ENCODE data around the gene ADSS1.

The ADSS1 gene

DNA sequence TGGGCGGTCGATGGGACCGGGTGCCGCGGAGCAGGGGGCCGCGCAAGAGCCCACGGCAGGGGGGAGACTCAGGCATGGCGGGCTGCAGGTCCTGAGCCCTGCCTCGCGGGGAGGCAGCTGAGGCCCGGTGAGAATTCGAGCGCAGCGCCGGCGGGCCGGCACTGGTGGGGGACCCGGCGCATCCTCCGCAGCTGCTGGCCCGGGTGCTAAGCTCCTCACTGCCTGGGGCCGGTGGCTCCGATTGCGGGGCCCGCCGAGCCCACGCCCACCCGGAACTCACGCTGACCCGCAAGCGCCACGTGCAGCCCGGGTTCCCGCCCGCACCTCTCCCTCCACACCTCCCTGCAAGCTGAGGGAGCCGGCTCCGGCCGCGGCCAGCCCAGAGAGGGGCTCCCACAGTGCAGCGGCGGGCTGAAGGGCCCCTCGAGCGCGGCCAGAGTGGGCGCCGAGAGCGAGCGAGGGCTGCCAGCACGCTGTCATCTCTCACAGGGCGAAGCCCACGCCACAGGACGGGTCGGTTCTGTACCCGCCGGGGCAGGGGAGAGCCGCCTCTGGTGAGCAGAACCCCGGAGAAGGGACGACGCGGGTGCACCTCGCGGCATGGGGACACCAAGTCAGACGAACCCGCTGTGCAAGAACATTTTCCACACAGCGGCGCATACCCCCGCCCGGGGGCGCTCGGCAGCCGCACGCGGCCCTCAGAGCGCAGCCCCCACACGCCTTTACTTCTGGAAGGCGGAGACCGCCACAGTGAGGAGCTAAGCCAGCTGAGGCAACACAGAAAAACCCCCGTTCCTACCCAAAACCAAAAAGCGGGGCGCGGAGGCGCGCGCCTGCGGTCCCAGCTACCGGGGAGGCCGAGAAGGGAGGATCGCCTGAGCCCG is 27.8 kb downstream of the ADSS1 start:
- DNase-seq: no peak

DNA sequence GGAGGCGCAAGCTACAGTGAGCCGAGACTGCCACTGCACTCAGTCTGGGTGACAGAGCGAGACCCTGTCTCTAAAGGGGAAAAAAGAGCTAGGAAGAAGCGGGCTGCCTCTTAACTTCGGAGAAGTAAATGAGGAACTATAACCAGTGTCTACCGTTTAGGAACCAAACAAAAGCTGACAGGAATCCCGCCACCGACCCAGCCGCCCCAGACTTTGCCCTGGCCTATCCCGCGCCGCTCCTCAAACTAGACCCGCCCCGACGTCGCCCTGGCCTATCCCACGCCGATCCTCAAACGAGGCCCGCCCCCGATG is 28.4 kb downstream of the ADSS1 start:
- no peak for DNase-seq

DNA sequence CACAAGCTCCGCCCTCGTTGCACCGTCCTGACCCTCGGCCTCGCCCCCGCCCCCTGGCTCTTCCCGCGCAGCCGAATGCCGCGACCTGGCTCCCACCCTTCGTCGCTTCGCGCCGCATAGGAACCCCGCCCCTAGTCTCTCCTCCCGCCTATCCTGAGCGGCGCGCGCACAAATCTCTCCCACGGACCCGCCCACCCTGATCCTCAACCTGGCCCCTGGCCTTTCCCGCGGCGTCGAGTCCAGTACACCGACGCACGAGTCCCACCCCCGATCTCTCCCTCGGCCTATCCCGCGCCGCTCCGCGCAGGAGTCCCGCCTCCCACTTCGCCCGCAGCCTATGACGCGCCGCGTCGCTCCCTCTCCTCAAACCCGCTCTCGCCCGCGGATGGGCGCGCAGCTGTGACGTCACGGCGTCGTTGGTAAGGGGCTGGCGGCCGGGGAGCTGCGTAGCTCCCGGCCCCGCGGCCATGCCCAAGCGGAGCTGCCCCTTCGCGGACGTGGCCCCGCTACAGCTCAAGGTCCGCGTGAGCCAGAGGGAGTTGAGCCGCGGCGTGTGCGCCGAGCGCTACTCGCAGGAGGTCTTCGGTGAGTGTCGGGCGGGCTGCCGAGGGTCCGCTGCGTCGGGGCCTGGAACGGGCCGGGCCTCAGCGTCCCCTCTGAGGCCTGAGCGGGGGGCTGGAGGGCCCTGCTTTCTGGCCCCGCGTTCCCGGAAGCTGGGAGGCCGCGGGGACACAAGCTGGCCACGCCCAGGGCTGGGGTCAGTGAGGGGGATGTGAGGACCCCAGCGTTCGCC is 28.9 kb downstream of the ADSS1 start, which contains the start of gene SIVA1:
SIVA1 (plus strand) TSS at position 413 of the 793 bp plus-strand sequence; CDS start at position 468, 55 bp downstream.
- peak; percentile 95 for DNase-seq

DNA sequence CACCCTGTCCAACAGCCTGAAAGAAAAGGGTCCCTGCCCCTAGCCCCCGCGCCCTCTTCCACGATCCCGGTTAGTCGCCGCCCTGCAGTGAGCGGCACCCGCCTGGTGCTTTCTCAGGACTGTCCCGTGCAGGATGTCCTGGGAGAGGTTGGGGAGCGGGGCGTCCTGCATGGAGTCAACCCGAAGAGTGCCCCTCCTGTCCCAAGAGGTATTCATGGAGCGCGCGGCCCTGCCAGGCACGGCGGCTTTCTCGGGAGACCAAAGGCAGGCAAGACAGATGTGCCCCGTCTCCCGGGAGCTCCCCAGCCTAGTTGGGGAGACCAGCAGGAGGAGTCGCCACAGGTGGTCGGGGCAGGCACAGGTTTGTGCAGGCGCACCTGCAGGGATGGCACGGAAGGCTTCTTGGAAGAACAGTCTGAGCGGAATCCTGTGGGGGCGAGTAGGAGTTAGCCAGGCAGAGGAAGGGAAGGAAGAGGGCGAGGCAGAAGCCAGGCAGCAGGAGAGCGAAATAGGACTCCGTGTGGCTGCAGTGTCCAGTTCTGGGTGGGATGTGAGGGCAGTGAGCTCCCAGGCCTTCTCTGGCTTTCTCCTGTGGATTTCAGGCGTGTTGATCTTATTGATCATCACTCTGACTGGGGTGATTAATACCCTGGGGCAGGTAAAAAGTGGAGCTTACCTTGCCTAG is 29.6 kb downstream of the ADSS1 start:
- no peak for DNase-seq

DNA sequence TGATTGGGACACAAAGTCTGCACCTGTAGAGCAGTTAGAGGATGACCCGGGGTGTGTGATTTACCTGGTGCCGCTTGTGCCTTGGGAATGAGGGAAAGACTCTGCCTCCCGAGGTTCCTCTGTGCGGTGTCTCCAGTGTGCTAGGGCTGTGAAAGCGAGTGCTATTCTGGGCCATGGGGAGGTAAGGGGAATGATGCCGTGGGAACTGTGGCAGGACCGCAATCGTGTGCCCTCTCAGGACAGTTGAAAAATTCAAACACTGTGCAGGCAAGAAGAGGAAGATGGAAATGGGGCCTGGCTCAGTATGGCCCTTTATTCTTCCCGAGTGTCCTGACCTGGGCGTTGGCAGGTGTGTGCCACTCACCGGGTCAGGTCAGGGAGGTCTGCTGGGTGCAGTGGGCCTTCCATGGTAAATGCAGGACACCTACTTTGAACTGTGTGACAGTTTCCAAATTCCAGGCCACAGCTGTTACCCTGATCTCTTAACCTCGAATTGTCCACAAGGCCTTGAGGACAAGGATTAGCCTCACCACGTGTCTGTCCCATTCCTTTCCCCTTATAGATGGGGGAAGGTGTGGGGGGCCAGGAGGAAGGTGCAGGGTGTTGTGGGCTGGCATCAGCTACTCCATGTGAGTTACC is 30.3 kb downstream of the ADSS1 start:
- DNase-seq: no peak

DNA sequence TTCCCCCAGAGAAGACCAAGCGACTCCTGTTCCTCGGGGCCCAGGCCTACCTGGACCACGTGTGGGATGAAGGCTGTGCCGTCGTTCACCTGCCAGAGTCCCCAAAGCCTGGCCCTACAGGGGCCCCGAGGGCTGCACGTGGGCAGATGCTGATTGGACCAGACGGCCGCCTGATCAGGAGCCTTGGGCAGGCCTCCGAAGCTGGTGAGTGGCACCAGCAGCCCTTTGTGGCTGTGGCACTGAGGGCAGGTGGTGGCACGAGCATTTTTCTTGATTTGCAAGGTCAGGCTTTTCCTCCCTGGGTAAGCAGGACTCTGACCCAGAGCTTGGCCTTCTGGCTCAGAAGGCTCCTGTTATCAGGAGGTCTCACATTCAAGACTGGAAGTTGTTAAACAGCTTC is 31.6 kb downstream of the ADSS1 start:
- no peak for DNase-seq

DNA sequence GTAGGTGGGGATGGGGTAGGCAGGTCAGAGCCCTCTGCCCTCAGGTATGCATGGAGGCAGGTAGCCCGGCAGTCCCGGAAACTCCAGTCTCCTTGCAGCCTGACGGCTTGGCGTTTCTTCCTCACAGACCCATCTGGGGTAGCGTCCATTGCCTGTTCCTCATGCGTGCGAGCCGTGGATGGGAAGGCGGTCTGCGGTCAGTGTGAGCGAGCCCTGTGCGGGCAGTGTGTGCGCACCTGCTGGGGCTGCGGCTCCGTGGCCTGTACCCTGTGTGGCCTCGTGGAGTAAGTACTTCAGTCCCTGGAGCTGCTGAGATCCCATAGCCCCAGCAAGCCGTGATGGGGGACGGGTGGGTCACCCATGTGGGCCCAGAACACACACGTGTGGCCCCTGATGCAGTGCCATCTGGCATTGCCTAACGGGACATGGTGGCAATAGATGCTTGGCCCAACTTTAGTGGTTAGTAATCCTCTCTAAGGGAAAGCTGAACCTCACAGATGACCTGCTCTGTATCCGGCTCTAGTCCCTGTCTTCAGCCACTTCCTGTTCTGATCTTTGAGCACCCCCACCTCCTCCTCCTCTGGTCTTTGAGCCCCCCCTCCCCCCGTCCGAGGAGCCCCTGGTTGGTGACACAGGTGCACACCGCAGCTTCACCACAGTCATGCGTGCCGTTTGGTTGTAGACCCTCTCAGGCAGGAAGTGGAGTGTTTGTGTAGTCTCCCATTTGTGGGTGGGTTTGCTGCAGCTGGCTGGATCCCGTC is 32.6 kb downstream of the ADSS1 start:
- no peak for DNase-seq

DNA sequence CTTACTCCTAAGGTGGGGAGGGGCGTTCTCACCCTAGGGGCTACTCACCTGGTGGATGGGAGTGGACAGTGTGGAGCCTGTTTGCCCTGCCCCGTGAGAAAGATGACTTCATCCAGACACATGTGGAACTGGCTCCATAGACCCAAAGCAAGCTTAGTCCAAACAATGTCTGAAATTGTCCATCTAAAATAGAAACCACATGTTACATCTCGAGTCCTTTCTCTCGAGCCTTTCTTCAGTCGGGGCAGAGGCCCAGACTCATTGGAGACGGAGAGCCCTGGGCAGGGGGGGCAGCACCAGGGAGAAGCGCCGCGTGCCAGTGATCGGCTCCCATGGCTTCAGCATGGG is 33.2 kb downstream of the ADSS1 start:
- DNase-seq: no peak

DNA sequence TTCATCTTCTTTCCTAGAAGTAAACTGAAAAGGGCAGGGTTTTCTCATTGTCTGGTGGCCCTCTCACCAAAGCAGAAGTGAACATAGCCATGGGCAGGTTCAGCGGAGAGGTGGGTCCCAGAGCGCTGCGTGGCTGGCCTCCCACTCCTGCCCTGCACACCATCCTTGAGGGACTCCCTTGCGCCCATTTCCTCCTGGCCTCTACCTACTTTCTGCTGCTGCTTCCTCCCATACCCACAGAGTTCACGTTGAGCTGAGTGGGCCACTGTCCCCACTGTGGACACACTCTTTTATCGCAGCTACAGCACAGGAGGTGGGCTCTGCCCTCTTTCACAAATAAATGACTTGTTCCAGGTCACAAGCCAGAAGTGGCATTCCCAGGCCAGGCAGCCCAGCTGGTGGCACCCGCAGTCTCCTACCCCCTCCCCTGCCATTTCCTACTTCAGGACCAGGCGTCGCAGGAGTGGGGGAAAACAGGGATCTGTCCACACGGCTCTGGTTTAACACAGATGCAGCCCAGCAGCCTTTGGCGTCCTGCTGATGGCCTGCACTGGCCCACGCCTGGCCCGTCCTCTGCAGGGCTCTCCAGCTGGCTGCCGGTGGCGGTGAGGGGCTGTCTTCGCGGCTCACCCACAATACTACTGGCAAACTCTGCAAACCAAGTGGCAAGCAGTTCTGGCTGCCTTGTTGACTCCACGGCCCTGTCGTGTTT is 33.8 kb downstream of the ADSS1 start:
- DNase-seq: no peak

DNA sequence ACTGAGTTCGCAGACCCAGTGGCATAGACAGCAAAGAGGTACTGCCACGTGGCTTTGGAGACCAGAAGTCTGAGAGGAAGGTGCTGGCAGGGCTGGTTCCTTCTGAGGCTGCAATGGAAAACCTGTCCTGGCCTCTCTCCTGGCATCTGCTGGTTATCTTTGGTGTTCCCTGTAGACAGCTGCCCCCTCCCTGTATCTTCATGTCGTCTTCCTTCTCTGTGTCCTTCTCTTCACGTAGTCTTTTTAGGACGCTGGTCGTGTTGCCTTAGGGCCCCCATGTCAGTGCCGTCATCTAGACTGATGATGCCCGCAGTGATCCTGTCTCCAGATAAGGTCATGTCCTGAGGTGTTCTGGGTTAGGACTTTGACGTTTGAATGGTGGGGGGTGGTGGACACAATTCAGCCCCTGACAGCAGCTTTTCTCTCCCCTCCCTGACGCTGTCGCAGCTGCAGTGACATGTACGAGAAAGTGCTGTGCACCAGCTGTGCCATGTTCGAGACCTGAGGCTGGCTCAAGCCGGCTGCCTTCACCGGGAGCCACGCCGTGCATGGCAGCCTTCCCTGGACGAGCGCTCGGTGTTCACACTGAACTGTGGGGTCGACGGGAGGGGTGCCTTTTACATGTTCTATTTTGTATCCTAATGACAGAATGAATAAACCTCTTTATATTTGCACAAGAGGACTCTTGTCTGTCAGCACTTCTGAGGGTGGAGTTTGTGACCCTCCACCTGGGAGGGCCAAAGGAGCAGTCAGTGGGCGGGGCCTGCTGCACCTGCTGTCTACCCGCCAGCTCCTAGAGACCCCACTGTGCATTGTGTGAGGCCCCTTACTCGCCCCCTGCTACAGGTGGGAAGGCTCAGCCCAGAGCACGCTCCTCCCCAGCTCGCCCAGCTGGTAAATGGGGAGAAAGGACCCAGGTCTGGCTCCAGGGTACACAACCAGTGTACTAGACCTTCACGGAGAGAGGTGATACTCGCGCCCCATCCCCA is 35.2 kb downstream of the ADSS1 start:
- no peak for DNase-seq

DNA sequence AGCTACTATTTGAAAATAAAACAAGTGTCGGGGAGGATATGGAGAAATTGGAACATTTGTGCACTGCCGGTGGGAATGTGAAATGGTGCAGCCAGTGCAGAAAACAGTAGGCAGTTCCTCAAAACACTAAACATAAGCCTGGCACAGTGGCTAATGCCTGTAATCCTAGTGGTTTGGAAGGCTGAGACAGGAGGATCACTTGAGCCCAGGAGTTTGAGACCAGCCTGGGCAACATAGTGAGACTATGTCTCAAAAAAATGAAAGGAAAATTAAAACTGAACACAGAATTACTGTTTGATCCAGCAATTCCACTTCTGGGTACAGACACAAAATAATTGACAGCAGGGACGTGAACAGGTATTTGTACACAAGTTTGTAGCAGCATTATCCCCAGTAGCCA is 41.5 kb downstream of the ADSS1 start:
- no peak for DNase-seq

DNA sequence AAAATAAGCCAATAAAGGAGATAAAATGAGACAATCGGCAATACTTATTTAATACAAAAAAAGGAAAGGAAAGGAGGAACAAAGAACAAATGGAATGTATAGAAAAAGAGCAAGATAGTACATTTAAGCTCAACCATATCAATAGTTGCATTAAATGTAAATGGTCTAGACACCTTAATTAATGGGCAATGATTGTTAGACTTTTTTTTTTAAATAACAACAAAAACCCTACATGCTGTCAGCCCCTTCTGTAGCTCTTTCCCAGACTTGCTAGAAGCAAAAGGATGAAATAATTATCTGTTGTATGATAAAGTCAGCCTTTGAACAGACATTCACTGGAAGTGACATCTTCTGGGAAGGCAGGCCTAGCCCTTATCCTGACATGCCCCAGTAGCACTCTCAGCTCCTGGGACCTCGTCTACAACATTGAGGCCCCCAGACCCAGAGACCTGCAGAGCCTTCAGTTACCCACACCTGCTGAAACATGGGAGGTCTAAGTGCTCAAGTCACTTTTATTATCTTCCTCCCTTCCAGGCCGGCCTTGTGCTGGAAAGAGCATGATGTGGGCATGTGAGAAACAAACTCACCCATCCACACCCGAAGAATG is 42.3 kb downstream of the ADSS1 start:
- no peak for DNase-seq

DNA sequence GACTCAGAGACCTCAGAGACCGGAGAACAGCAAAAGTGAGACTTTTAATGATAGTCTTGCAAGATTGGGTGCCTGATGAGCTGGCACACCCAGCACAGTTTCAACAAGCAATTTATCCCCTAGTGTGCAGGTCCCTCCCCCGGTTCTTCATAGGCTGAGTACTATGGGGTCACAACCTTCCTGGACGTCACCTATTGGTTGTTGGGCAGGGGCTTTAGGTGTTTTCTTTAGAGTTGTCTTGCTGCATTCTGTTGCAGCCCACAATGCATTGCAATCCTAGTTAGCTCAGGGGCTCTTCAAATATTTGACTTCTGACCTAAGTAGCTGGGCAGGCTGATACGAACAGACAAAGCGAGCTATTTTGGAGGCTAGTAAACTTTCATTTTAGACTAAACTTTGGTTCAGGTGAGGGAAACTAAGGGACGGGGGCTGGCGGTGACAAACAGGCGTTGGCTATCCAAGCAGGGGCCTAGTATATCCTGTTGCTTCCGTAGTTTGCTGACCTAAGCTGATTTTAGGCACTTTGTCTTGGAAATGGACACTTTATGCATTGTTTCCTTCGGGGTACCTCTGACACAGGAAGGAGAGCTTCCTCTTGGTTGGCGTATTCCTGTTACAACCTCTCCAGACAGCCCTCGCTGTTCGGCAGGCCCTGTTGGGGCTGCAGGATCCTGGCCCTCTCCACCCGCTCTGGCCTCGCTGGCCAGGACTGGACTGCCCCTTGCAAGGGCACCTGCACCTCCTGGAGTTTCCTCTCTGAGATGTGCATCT is 43.0 kb downstream of the ADSS1 start:
- DNase-seq: no peak

DNA sequence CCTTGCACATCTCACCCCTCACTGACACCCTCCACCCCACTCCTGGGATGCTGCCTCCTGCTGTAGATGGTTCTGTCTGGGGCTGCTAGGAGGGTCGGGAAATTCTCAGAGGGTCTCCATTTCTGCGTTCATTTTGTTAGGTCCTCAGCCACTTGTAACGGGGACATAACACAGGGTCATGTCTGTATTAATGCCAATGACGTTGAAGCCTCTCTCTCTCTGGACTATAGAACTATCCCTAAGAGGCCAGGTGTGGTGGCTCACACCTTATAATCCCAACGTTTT is 43.5 kb downstream of the ADSS1 start:
- no peak for DNase-seq

DNA sequence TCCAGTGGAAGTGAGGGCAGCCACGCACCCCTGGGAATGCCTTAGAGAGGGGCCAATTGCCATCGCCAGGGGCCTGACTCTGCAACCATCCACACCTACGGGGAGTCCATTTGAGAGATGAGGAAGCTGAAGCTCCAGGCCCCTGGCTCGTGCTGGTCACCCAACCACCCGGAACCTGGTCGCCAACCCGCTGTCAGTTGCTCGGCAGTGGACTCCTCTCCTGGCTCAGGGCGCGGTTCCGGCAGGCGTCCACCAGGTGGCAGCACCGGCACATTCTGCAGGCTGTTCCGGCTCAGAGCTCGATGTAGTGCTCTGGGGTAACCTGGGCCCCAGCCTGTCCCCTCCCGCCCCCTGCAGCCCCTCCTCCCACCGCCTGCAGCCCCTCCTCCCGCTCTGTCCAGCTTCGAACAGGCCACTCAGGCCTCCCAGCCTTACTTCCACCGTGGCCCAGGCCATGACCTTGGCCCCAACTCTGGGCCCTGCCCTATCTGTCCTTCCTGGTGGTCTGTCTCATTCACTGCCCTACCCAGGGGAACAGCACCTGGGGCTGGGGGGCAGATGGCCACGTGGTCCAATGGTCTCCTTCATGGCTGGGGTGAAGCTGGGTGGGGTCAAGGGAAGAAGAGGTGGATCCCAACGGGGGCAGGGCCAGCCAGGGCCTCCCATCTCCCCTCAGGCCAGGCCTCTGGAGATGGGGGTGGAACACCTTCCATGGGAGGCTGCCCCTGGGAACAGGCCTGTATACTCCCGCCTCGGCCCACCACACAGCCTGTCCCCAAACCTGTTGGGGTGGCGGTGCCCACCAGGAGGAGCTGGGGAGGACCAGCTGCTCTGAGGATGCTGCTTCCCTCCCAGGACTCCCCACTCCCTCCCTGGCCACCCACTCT is 44.7 kb downstream of the ADSS1 start:
- peak; percentile 17 for DNase-seq

DNA sequence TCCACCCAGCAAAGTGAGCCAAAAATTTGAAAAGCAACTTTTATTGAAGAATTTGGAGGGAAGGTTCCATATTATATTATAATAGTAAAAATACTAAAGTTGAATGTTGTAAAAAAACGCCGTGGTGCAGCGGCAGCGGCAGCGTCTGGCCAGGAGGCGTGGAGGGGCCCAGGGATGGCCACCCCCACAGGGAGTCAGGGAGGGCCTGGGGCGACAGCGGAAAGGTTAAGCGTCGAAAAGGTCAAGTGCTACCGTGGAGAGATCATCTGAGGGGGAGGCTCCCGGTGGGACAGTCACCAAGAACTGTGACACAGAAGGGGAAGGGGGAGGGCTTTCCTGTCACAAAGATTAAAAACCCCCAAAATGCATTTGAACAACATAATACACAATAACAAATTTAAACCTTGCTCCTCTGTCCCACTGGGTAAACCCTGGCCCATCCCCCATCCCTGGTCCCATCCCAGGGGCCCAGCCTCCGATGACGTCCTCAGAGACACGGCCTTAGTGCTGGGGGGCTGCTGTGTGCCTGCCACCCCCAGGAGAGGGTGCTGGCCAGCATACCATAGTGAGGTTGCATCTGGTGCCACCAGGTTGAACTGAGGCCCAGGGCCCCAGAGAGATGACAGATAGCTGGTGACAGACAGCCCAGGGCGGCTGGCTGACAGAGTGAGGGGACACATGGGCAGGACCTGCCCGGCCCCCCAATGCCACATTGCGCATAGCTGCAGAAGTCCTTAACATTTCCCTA is 45.5 kb downstream of the ADSS1 start:
- DNase-seq: no peak

DNA sequence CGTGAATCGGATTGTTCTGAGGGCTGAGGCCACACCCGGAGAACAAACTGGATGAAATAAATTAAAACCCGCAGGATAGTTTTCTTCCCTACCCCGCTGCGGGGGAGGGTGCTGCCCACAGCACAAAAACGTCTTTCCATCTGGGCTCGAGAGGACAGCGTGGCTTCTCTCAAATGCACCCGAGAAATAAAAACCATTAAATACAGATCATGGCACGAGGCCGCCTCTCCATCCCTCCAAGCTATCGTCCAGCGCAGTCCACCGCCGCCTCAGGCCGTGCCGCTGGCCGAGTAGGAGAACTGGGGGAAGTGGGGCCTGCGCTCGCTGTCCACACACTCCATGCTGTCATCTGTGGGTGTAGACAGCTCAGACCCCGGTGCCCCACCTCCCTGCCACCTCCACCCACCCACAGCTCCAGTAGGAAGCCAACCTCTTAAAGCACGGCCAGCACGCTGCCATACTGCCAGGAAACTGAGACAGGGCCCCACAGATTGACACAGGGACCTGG is 46.1 kb downstream of the ADSS1 start:
- DNase-seq: no peak

All from GOT3 (cell line).